SU-DHL-6 (cell line): ENCODE results near the gene IZUMO1R.

Source experiments
- CTCF ChIP-seq: fragments of 200-600 bp; sonication (generic); IDR thresholded peaks from one replicate; pipeline ENCODE4 v1.5.1; 2017; ENCODE audit warnings: antibody characterized with exemption, mild to moderate bottlenecking, low read length, moderate library complexity; ENCODE audit not compliant: insufficient read depth, poor library complexity, severe bottlenecking
- EZH2phosphoT487 ChIP-seq: fragments of 200-600 bp; sonication (generic), shearing (Covaris generic); conservative IDR thresholded peaks from 2 replicates; pipeline ENCODE4 v1.6.1; 2018; ENCODE audit warnings: mild to moderate bottlenecking, antibody characterized with exemption, low read length, moderate library complexity, mixed read lengths

- TF ChIP-seq CTCF: no peak
- no peak for TF ChIP-seq EZH2phosphoT487
Measured at GRCh38 chr11:94332814-94333213, 28.4 kb downstream of the IZUMO1R start.
